Cardiac muscle cell (in vitro differentiated cells and primary cell): ENCODE measurements around the gene OSBPL3. TPM values are rescaled to one million over a fixed set of nuclear protein-coding genes. Genes with fewer than 3 reads are reported as not detected.

ENCODE experiments used
- DNase-seq, 2 donors: peaks; one replicate each; pipeline versions ENCODE4 v3.0.0 to v3.0.0-alpha.2; 2010 to 2017; ENCODE audit warnings: low read depth in 1 of 2, low spot score in 1 of 2
- H3K27ac ChIP-seq: fragments of 200-600 bp; sonication (generic); 2 replicates; pipeline ENCODE4 v1.5.1; 2016
- H3K27me3 ChIP-seq: fragments of 200-600 bp; sonication (generic); 2 replicates; pipeline ENCODE4 v1.6.0; 2016; ENCODE audit warnings: control low read depth
- H3K36me3 ChIP-seq: fragments of 200-600 bp; sonication (generic); 2 replicates; pipeline ENCODE4 v1.5.1; 2016; ENCODE audit warnings: control low read depth
- H3K4me1 ChIP-seq: fragments of 200-600 bp; sonication (generic); 2 replicates; pipeline ENCODE4 v1.8.1; 2017; ENCODE audit warnings: low read depth, mild to moderate bottlenecking, mixed run types
- H3K4me3 ChIP-seq: fragments of 200-600 bp; sonication (generic); 2 replicates; pipeline ENCODE4 v1.5.1; 2016; ENCODE audit warnings: mild to moderate bottlenecking
- H3K9me3 ChIP-seq: fragments of 200-600 bp; sonication (generic); 2 replicates; pipeline ENCODE4 v1.5.1; 2017; ENCODE audit warnings: low read depth, mild to moderate bottlenecking, control low read depth
- polyA plus RNA-seq: library from polyadenylated mRNA; unstranded; fragments of >200 nt; fragmentation: Nextera tagmentation; extraction: Ambion mirVana; gene quantifications from 2 replicates; pipeline ENCODE4 v1.2.1, GENCODE V29; 2016
- total RNA-seq: library from RNA; depleted of rRNA; stranded (reverse); fragments of >200 nt; gene quantifications from 2 replicates; pipeline ENCODE4 v1.2.3, GENCODE V29; 2016
- TF ChIP-seq, protein P1 (sequence below): IDR thresholded peaks from 2 replicates; pipeline ENCODE4 v1.5.1; 2012; ENCODE audit warnings: low read depth, mild to moderate bottlenecking, low read length

The OSBPL3 gene
- total and polyA plus RNA-seq, 2 experiments from 2014 or later = 7.5 to 8.2 TPM

DNA sequence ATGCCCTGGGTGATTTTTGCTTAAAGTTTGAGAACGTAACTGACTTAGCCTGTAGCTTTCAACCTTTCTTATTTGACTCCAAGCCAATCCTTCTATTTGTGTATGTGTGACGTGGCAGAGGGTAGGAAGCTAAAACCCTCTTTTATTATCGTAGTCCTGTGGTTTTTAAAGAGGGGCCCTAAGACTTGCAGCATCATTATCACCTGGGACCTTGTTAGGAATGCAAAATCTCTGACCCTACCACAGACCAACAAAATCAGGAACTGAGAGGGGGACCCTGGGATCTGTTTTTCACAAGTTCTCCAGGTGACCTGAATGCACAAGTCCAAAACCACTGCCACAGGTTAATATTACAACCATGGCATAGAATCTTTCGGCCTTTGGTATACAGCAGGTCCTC lies 80.1 kb downstream of the OSBPL3 start:
- Histone ChIP-seq H3K4me1 (peaks cover 2% of the 10 kb centered on the region), H3K36me3 (no peaks in the 10 kb centered on the region), H3K27me3 (no peaks in the 10 kb centered on the region), H3K27ac (no peak overlapping the region), H3K9me3 (no peaks in the 10 kb centered on the region), H3K4me3 (no peak overlapping the region)
- TF ChIP-seq, protein P1, sequence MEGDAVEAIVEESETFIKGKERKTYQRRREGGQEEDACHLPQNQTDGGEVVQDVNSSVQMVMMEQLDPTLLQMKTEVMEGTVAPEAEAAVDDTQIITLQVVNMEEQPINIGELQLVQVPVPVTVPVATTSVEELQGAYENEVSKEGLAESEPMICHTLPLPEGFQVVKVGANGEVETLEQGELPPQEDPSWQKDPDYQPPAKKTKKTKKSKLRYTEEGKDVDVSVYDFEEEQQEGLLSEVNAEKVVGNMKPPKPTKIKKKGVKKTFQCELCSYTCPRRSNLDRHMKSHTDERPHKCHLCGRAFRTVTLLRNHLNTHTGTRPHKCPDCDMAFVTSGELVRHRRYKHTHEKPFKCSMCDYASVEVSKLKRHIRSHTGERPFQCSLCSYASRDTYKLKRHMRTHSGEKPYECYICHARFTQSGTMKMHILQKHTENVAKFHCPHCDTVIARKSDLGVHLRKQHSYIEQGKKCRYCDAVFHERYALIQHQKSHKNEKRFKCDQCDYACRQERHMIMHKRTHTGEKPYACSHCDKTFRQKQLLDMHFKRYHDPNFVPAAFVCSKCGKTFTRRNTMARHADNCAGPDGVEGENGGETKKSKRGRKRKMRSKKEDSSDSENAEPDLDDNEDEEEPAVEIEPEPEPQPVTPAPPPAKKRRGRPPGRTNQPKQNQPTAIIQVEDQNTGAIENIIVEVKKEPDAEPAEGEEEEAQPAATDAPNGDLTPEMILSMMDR = no peak
- DNase-seq = no peak

DNA sequence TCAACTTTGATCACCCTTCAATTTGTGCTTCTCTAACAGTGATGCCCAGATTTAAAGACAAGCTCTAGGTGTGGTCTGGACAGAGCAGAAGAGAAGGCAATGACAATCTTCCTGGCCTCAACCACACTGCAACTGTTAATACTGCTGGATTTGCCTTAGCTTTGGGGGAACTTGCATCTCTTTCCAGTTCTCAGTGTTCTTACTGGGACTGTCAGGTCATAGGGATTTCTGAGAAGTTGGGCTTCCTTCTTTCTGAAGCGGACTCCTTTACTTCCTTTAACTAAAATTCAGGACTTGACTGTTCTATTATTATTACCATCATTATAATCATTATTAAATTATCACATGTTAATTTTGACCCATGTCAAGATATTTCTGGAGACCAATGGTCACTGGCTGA lies 80.8 kb downstream of the OSBPL3 start:
- H3K27ac ChIP-seq = no peak overlapping the region
- no peaks in the 10 kb centered on the region for H3K36me3 ChIP-seq
- H3K4me1 ChIP-seq = peaks cover 6% of the 10 kb centered on the region
- H3K27me3 ChIP-seq = no peaks in the 10 kb centered on the region
- DNase-seq = no peak
- TF ChIP-seq, protein P1 = no peak
- H3K4me3 ChIP-seq = no peak overlapping the region
- H3K9me3 ChIP-seq = no peaks in the 10 kb centered on the region

DNA sequence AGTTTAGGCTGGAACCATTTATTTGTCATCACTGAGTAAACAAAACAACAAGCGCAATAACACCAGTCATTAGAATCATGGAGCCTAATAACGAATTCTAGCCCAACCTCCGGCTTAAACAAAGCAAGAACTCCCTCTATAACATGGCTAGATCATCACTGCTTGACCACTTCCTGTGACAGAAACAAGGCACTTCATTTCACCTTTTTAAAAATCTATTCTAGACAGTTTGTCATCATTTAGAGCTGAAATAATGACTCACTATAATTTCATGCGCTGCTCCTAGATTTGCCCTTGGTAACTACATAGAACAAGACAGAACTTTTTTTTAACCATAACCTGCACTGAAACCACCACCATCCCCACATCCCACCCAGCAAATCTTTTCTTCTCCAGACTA lies 81.3 kb downstream of the OSBPL3 start:
- DNase-seq = no peak
- Histone ChIP-seq H3K4me3 (no peak overlapping the region), H3K27me3 (no peaks in the 10 kb centered on the region), H3K9me3 (no peaks in the 10 kb centered on the region), H3K36me3 (no peaks in the 10 kb centered on the region), H3K4me1 (peaks cover 6% of the 10 kb centered on the region), H3K27ac (no peak overlapping the region)
- TF ChIP-seq, protein P1 = no peak

DNA sequence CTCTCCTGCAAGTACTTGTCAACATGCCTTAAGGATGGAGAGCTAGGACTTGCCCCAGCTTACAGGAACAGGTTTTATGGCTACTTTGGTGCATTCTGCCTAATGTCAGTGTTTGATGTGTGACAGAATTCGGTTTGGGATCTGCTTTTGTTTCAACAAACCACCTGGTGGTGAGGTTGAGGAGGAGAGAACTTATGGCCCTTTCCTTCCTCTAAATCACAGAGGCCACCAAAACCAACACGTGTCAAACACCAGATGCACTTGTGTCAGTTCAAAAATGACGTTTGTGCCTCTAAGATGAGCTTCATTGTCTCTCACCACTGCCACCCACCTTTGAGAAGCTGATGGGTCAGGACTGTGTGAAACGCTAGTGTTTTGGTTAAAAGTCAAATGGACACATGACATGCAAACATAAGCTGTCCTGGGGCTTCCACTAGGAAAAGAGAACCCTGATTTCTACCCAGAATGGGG lies 83.9 kb downstream of the OSBPL3 start:
- peaks cover 6% of the 10 kb centered on the region for H3K4me1 ChIP-seq
- TF ChIP-seq, protein P1 = no peak
- no peak for DNase-seq
- H3K4me3 ChIP-seq = no peak overlapping the region
- H3K27me3 ChIP-seq = no peaks in the 10 kb centered on the region
- no peaks in the 10 kb centered on the region for H3K9me3 ChIP-seq
- no peak overlapping the region for H3K27ac ChIP-seq
- H3K36me3 ChIP-seq = no peaks in the 10 kb centered on the region

DNA sequence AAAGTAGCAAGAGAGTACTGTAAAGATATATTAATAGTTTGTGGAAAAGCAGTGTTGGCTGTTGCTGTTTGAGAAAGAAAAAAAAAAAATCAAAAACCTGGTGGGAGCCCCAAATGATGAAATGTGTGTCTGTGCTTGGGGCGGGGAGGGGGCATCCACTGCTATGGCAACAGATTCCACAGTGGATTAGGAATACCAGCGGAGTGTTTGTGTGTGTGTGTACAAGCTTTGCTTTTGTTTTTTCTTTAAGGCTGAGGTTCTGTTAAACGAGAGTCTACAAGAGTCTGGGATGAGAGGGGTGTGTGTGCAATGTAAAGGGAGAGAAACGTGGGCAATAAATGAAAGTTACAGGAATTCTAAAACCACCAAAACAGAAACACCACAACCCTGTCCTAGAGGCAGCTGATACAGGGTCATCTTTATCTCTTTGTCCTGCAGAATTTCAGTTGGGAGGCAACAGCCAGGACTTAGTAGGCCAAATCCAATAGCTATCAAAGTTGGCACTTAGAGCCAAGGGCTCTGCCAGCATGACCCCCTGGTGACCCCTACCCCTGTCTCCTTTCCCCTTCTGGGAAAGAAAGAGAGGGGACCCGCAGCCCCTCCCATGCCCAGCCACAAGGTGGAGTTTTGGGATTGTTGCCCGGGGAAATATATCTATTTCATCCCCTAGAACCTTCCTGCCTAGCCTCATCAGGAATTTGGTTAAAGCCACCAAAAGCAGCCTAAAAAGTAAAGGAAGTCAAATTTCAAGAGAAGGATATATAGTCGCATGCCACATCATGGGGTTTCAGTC lies 85.4 kb downstream of the OSBPL3 start:
- TF ChIP-seq, protein P1 = peak; percentile 54
- Histone ChIP-seq H3K4me1 (peaks cover 6% of the 10 kb centered on the region), H3K27me3 (no peaks in the 10 kb centered on the region), H3K4me3 (no peak overlapping the region), H3K9me3 (no peaks in the 10 kb centered on the region), H3K36me3 (no peaks in the 10 kb centered on the region), H3K27ac (no peak overlapping the region)
- peak in 1 of 2 donors; percentile 20 for DNase-seq
